ENCODE data around the gene THADA. TPM values are rescaled to one million over a fixed set of nuclear protein-coding genes. Genes with fewer than 3 reads are reported as not detected.

Gene THADA
- polyA plus RNA-seq, 3 donors = 7.3 to 11.2 (median 9.7) TPM

DNA sequence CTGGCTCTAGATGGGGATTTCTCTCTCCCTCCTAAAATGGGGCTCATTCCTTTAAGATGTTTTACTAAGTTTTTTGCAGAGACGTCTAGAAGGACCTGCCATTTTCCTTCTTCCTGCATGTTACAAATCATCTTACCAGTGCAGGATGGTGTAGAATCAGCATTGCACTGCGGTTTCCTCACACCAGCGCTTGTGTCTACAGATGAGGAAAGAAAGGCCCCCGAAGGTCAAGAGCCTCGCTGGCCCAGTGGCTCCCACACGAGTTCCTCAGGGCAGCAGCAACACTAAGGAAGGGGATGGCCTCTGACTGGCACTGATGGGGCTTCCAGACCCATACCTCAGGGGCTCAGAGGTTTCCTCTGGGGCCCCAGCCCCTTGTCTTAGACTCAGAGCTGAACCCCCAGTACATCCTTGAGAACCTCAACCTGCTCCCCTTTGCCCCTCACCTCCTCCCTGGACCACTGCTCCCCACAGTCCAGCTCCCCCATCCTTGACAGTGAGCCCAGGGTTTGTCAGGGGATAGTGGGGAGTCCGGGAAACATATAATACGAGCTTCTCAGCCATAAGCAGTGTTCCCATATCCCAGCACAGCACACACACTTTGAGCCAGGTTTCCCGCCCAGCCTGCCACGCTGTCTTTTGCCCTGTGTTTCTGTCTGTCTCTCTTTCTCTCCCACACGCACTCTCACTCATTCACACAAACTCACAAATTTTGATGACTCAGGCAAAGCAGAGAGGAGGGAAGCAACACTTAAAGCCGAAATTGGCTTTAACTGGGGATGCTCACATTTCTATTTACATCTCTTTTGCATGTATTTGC lies 398.9 kb downstream of the THADA start:
- TF ChIP-seq, protein P1, sequence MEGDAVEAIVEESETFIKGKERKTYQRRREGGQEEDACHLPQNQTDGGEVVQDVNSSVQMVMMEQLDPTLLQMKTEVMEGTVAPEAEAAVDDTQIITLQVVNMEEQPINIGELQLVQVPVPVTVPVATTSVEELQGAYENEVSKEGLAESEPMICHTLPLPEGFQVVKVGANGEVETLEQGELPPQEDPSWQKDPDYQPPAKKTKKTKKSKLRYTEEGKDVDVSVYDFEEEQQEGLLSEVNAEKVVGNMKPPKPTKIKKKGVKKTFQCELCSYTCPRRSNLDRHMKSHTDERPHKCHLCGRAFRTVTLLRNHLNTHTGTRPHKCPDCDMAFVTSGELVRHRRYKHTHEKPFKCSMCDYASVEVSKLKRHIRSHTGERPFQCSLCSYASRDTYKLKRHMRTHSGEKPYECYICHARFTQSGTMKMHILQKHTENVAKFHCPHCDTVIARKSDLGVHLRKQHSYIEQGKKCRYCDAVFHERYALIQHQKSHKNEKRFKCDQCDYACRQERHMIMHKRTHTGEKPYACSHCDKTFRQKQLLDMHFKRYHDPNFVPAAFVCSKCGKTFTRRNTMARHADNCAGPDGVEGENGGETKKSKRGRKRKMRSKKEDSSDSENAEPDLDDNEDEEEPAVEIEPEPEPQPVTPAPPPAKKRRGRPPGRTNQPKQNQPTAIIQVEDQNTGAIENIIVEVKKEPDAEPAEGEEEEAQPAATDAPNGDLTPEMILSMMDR (IDR thresholded peaks at IDR 0.05) = no peak
- Histone ChIP-seq H3K4me1 (ENCODE audit: control insufficient read depth in 1 of 2, insufficient read depth in 2 of 2, low read length in 2 of 2) (peaks cover 60 to 83% of the 10 kb centered on the region in 2 donors), H3K27ac (ENCODE audit: low read depth in 1 of 2, low read length in 2 of 2) (peak overlapping the region; percentile 3 to 7), H3K4me2 (replicated peaks; ENCODE audit: extremely low read depth, low read length, poor library complexity, severe bottlenecking) (peak overlapping the region; percentile 15), H3K4me3 (replicated peaks in 1 of 3; ENCODE audit: low read depth in 2 of 3, low read length in 3 of 3) (no peak overlapping the region), H4K20me1 (ENCODE audit: insufficient read depth, low read length) (no peaks in the 10 kb centered on the region), H3K9ac (ENCODE audit: insufficient read depth, low read length, poor library complexity, severe bottlenecking) (no peak overlapping the region), H3K79me2 (ENCODE audit: insufficient read depth, low read length) (no peaks in the 10 kb centered on the region), H3K9me3 (replicated peaks in 1 of 2; ENCODE audit: control insufficient read depth in 1 of 2, insufficient read depth in 1 of 2, low read length in 2 of 2) (no peaks in the 10 kb centered on the region), H3K36me3 (replicated peaks in 1 of 2; ENCODE audit: control insufficient read depth in 1 of 2, insufficient read depth in 2 of 2, low read length in 2 of 2) (no peaks in the 10 kb centered on the region), H2AFZ (ENCODE audit: insufficient read depth, low read depth, low read length, poor library complexity, severe bottlenecking) (peak overlapping the region; percentile 36), H3K27me3 (ENCODE audit: control insufficient read depth in 2 of 2, insufficient read depth in 2 of 2, low read length in 2 of 2) (no peaks in the 10 kb centered on the region)
- intact Hi-C loops (cut with micrococcal nuclease) = no loop called here
- H3K27me3 Mint-ChIP-seq (ENCODE audit: low read depth in 3 of 3) = peaks cover 0 to 3% (median 0%) of the 10 kb centered on the region in 3 donors
- WGBS (ENCODE audit: insufficient coverage) = 0% methylated on average over 8 of the region's 12 CpGs
- peaks cover 0 to 2% (median 0%) of the 10 kb centered on the region in 7 donors for H3K9me3 Mint-ChIP-seq
- peak in 2 of 3 donors; percentile 26 to 53 for DNase-seq
- H3K27ac Mint-ChIP-seq = peak overlapping the region in 5 of 7 donors; percentile 19 to 61 (median 35)
- peaks cover 62% of the 10 kb centered on the region for H3K4me1 Mint-ChIP-seq
- peak overlapping the region in 1 of 2 donors; percentile 59 for H3K4me3 Mint-ChIP-seq
- H3K36me3 Mint-ChIP-seq = peaks cover 3 to 5% of the 10 kb centered on the region in 2 donors

DNA sequence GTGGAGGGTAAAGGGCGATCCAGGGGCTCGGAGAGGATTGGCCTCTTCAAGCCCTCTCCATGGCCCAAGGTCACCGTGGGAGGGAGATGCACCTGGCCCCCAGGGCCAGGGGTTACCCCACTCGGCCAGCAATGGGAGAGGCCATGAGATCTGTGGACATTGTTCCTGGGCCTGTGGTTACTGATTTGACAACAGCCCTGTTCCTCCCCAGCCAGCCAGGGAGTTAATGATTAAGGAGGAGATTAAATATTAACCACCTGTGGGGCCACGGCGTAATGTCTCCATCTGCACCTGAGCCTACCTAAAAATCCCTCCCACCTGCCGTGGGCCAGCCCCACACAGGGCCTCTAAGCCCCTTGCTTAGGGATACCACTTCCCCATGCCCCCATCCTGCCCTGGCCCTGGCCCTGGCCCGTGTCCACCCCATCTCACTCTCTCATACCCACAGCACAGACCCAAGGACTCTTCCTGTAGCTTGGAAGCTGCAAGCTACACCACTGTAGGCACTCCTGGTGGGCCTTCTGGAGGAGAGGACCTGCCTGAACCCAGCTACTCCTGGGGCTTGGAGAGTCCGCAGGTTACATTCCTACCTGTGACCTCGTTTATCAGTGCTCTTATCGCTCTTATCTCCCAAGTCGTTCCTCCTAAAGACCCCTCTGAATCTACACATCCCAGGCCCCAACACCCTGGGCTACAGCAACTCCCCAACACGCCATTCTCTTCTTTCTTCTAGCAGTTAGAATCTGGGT lies 401.5 kb downstream of the THADA start:
- Histone ChIP-seq H3K9ac (ENCODE audit: insufficient read depth, low read length, poor library complexity, severe bottlenecking) (no peak overlapping the region), H2AFZ (ENCODE audit: insufficient read depth, low read depth, low read length, poor library complexity, severe bottlenecking) (no peak overlapping the region), H4K20me1 (ENCODE audit: insufficient read depth, low read length) (no peaks in the 10 kb centered on the region), H3K4me2 (replicated peaks; ENCODE audit: extremely low read depth, low read length, poor library complexity, severe bottlenecking) (no peak overlapping the region), H3K27me3 (ENCODE audit: control insufficient read depth in 2 of 2, insufficient read depth in 2 of 2, low read length in 2 of 2) (no peaks in the 10 kb centered on the region), H3K79me2 (ENCODE audit: insufficient read depth, low read length) (no peaks in the 10 kb centered on the region), H3K4me1 (ENCODE audit: control insufficient read depth in 1 of 2, insufficient read depth in 2 of 2, low read length in 2 of 2) (peaks cover 49 to 67% of the 10 kb centered on the region in 2 donors), H3K27ac (ENCODE audit: low read depth in 1 of 2, low read length in 2 of 2) (no peak overlapping the region), H3K4me3 (replicated peaks in 1 of 3; ENCODE audit: low read depth in 2 of 3, low read length in 3 of 3) (no peak overlapping the region), H3K9me3 (replicated peaks in 1 of 2; ENCODE audit: control insufficient read depth in 1 of 2, insufficient read depth in 1 of 2, low read length in 2 of 2) (no peaks in the 10 kb centered on the region), H3K36me3 (replicated peaks in 1 of 2; ENCODE audit: control insufficient read depth in 1 of 2, insufficient read depth in 2 of 2, low read length in 2 of 2) (no peaks in the 10 kb centered on the region)
- no peak for DNase-seq
- Mint-ChIP-seq H3K27ac (peak overlapping the region in 4 of 7 donors; percentile 18 to 82 (median 52)), H3K9me3 (peaks cover 0 to 2% (median 0%) of the 10 kb centered on the region in 7 donors), H3K36me3 (peaks cover 3 to 5% of the 10 kb centered on the region in 2 donors), H3K27me3 (ENCODE audit: low read depth in 3 of 3) (peaks cover 0 to 2% (median 0%) of the 10 kb centered on the region in 3 donors), H3K4me1 (peaks cover 49% of the 10 kb centered on the region), H3K4me3 (no peak overlapping the region)
- 61% methylated on average over 9 of the region's 13 CpGs for WGBS (ENCODE audit: insufficient coverage)
- intact Hi-C loops (cut with micrococcal nuclease) = no loop called here
- TF ChIP-seq, protein P1 (IDR thresholded peaks at IDR 0.05) = no peak

Data from CD14-positive monocyte (primary cell).